Ishikawa (cell line): ENCODE data around the gene ALG14.

Experiments used
- CEBPB ChIP-seq: IDR thresholded peaks from 2 replicates; pipeline ENCODE4 v1.6.1; 2012
- CREB1 ChIP-seq: IDR thresholded peaks from 2 replicates; pipeline ENCODE4 v1.6.1; 2012; ENCODE audit warnings: low read depth
- EGR1 ChIP-seq: IDR thresholded peaks from 2 replicates; pipeline ENCODE4 v1.6.1; 2012
- EP300 ChIP-seq: IDR thresholded peaks from 2 replicates; pipeline ENCODE4 v1.6.1; 2012; ENCODE audit warnings: borderline replicate concordance
- FOXM1 ChIP-seq: IDR thresholded peaks from 2 replicates; pipeline ENCODE4 v1.6.1; 2012; ENCODE audit warnings: low read depth, borderline replicate concordance
- MAX ChIP-seq: IDR thresholded peaks from 2 replicates; pipeline ENCODE4 v1.6.1; 2012
- NFIC ChIP-seq: IDR thresholded peaks from 2 replicates; pipeline ENCODE4 v1.6.1; 2012
- RAD21 ChIP-seq: IDR thresholded peaks from 2 replicates; pipeline ENCODE4 v1.6.1; 2012; ENCODE audit warnings: low read depth
- TAF1 ChIP-seq: IDR thresholded peaks from 2 replicates; pipeline ENCODE4 v1.6.1; 2012; ENCODE audit warnings: low read depth, mild to moderate bottlenecking
- TCF12 ChIP-seq: IDR thresholded peaks from 2 replicates; pipeline ENCODE4 v1.6.1; 2012; ENCODE audit warnings: low read depth
- TEAD4 ChIP-seq: IDR thresholded peaks from 2 replicates; pipeline ENCODE4 v1.6.1; 2012
- USF1 ChIP-seq: IDR thresholded peaks from 2 replicates; pipeline ENCODE4 v1.6.1; 2012
- YY1 ChIP-seq: IDR thresholded peaks from 2 replicates; pipeline ENCODE4 v1.6.1; 2012; ENCODE audit warnings: low read depth
- ZBTB7A ChIP-seq: IDR thresholded peaks from 2 replicates; pipeline ENCODE4 v1.6.1; 2012; ENCODE audit warnings: low read depth
- TF ChIP-seq, protein P1 (sequence below): IDR thresholded peaks from 2 replicates; pipeline ENCODE4 v1.6.1; 2012; ENCODE audit warnings: low read depth, mild to moderate bottlenecking

ALG14 gene

GRCh38 chr1:95113684-95114083, 40.9 kb upstream of the ALG14 start:
- TF ChIP-seq TCF12: no peak
- TF ChIP-seq ZBTB7A: no peak
- no peak for TF ChIP-seq EGR1
- no peak for TF ChIP-seq YY1
- TF ChIP-seq EP300: no peak
- no peak for TF ChIP-seq CREB1
- TF ChIP-seq CEBPB: no peak
- TF ChIP-seq USF1: no peak
- TF ChIP-seq FOXM1: no peak
- no peak for TF ChIP-seq TAF1
- TF ChIP-seq MAX: no peak
- TF ChIP-seq, protein P1, sequence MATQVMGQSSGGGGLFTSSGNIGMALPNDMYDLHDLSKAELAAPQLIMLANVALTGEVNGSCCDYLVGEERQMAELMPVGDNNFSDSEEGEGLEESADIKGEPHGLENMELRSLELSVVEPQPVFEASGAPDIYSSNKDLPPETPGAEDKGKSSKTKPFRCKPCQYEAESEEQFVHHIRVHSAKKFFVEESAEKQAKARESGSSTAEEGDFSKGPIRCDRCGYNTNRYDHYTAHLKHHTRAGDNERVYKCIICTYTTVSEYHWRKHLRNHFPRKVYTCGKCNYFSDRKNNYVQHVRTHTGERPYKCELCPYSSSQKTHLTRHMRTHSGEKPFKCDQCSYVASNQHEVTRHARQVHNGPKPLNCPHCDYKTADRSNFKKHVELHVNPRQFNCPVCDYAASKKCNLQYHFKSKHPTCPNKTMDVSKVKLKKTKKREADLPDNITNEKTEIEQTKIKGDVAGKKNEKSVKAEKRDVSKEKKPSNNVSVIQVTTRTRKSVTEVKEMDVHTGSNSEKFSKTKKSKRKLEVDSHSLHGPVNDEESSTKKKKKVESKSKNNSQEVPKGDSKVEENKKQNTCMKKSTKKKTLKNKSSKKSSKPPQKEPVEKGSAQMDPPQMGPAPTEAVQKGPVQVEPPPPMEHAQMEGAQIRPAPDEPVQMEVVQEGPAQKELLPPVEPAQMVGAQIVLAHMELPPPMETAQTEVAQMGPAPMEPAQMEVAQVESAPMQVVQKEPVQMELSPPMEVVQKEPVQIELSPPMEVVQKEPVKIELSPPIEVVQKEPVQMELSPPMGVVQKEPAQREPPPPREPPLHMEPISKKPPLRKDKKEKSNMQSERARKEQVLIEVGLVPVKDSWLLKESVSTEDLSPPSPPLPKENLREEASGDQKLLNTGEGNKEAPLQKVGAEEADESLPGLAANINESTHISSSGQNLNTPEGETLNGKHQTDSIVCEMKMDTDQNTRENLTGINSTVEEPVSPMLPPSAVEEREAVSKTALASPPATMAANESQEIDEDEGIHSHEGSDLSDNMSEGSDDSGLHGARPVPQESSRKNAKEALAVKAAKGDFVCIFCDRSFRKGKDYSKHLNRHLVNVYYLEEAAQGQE: no peak
- no peak for TF ChIP-seq RAD21
- no peak for TF ChIP-seq NFIC
- no peak for TF ChIP-seq TEAD4

- no peak for TF ChIP-seq ZBTB7A
- no peak for TF ChIP-seq EGR1
- TF ChIP-seq YY1: no peak
- no peak for TF ChIP-seq MAX
- no peak for TF ChIP-seq CREB1
- TF ChIP-seq, protein P1: no peak
- TF ChIP-seq EP300: no peak
- no peak for TF ChIP-seq FOXM1
- TF ChIP-seq TEAD4: no peak
- no peak for TF ChIP-seq CEBPB
- no peak for TF ChIP-seq TCF12
- no peak for TF ChIP-seq TAF1
- TF ChIP-seq NFIC: no peak
- no peak for TF ChIP-seq RAD21
- TF ChIP-seq USF1: no peak
These were observed 38.3 kb upstream of the ALG14 start for GRCh38 chr1:95111014-95111413.

DNA sequence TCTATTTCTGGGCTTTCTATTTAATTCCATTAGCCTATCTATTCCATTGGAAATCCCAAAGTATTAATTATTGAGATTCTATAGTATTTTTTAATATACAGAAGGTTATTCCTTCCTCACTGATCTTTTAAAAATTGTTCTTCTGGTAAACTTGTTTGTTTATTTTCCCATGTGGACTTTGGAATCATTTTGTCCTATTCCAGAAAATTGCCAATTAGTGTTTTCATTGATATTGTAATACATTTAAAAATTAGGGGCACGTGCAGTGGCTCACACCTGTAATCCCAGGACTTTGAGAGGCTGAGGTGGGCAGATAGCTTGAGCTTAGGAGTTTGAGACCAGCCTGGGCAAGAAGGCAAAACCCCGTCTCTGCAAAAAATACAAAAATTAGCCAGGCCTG, 36.0 kb upstream of the ALG14 start:
- TF ChIP-seq YY1: no peak
- TF ChIP-seq, protein P1: no peak
- no peak for TF ChIP-seq TEAD4
- TF ChIP-seq FOXM1: no peak
- TF ChIP-seq EP300: no peak
- no peak for TF ChIP-seq NFIC
- no peak for TF ChIP-seq EGR1
- TF ChIP-seq ZBTB7A: no peak
- no peak for TF ChIP-seq TCF12
- TF ChIP-seq CEBPB: no peak
- no peak for TF ChIP-seq USF1

GRCh38 chr1:95098196-95098595, 25.4 kb upstream of the ALG14 start:
- TF ChIP-seq ZBTB7A (no peak), YY1 (no peak), MAX (no peak), TEAD4 (no peak), USF1 (no peak), CREB1 (no peak)
